Left colon (tissue), 2 donors: ENCODE measurements around the gene OSM. TPM values are rescaled to one million over a fixed set of nuclear protein-coding genes. Genes with fewer than 3 reads are reported as not detected.

Experiments used
- ATAC-seq: fragments of 200-7000 bp; cut with Tn5 transposase; one replicate; pipeline ENCODE4 v1.9.1; 2020; ENCODE audit warnings: mild to moderate bottlenecking, moderate library complexity
- DNase-seq, 2 donors: peaks; one replicate each; pipeline ENCODE4 v3.0.0-alpha.2; 2020
- intact Hi-C, 2 donors: fragments of 100-400 bp; cut with DNase I in 1 of 2; cut with micrococcal nuclease in 1 of 2; formaldehyde crosslinking; loops; one replicate each; pipeline versions ENCODE4 v1.11.2 to v1.14.0; 2022; cut with DNase I, micrococcal nuclease
- long read RNA-seq: library from polyadenylated mRNA; unstranded; transcript quantifications from one replicate; pipeline ENCODE4 v2.0.0, GENCODE V29; 2021
- total RNA-seq, 2 donors: library from RNA; stranded (reverse); fragmentation: NEBNext Ultra II Directional; extraction: Animal tissue kit (Norgen Biotek cat#: 25700); gene quantifications; one replicate each; pipeline ENCODE4 v1.2.1, GENCODE V29; 2021
- donor health status: DM: no; HTN: no; CAD: no.
- donor health status: DM: yes; HTN: yes; CAD: no.

The OSM gene
- total RNA-seq: under 1 TPM in 1 of 2 donors, not detected in 1; 0.20 TPM
- long read RNA-seq: 0 reads

DNA sequence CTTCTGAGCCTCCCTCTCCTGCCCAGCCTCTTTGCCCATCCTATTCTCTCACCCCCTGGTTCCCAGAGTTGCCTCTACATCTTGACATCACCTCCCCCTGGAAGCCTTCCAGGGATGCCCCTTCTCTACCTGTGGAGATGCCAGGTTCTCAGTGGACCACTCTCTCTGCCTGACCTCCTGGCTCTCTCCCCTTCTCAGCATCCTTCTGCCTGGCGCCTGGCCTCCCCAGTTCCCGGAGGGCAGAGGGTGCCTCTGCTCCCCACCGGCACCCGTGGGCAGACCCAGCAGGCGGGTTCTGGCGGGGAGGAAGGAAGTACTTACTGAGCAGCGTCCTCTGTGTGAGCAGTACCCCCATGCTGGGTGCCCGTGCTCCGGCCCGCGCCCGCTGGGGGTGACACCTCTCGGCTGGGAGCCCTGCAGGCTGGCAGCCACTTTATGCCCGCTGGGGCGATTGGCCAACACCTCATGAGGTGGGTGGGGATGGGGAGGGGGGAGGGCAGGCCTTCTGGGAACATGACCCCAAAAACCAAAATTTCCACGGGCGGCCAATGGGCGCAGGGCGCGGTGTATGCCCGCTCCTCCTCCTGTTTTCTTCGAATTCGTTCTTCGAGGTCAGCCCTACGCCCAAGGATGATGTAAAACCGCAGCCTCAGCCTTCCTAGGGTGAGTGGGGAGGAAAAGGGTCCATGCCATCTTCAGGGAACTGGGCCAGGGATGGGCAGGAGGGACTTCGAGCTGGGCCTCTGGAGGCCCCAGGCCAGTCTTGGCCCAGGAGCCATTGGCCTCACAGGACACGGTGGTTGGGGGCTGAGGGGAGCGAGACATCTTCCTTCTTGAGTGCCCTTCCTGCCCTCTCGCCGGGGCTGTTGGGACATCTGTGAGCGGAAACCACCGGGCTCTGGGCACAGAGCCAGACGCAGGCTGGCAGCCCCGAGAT, at the start of gene OSM:
TSS of gene OSM (minus strand) at position 407 of the 937 bp plus-strand sequence. CDS start at position 355, 52 bp downstream.
- DNase-seq (peak; percentile 62 to 70), ATAC-seq (peak; percentile 19)
- intact Hi-C loops: no loop called here

DNA sequence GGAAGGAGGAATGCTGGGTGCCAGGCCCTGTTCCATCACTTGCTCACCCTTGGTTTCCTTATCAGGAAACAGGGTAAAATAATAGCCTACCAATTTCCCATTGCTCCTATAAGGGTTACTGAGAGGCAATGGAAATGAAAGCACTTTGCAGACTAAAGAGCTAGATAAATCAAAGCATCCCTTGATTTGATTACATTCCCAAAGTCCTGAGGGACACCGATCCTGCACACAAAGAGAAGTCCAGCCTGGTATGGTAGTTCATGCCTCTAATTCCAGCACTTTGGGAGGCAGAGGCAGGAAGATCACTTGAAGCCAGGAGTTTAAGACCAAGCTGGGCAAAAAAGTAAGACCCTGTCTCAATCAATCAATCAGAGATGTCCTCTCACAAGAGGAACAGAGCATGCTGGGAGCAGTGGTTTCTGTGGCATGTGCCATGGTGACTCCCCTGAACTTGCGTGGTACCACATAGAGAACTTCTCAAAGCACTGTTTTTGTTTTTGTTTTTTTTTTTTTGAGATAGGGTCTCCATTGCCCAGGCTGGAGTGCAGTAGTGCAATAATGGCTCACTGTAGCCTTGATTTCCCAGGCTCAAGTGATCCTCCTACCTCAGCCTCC, 49.4 kb upstream of the OSM start:
- intact Hi-C loops: no loop called here
- no peak for ATAC-seq
- no peak for DNase-seq

DNA sequence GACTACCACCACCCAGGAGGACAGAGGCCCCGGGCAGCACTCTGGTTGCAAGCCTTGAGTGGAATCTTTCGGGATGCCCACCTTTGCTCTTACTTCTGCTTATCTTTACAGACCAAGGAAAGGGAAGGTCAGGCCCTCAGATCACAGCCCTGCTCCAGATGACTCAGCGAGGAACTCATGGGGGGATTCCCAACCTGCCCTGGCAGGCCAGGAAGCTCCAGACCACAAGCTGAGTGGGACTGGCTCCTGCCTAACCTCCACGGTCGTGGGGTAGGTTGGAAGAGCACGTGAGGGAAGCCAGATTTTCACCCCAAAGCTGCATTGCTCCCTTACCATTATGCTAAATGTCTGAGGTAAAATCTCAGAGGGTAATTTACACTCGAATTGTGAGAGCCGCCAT, 48.3 kb upstream of the OSM start:
- intact Hi-C loops: no loop called here
- DNase-seq (no peak), ATAC-seq (no peak)

DNA sequence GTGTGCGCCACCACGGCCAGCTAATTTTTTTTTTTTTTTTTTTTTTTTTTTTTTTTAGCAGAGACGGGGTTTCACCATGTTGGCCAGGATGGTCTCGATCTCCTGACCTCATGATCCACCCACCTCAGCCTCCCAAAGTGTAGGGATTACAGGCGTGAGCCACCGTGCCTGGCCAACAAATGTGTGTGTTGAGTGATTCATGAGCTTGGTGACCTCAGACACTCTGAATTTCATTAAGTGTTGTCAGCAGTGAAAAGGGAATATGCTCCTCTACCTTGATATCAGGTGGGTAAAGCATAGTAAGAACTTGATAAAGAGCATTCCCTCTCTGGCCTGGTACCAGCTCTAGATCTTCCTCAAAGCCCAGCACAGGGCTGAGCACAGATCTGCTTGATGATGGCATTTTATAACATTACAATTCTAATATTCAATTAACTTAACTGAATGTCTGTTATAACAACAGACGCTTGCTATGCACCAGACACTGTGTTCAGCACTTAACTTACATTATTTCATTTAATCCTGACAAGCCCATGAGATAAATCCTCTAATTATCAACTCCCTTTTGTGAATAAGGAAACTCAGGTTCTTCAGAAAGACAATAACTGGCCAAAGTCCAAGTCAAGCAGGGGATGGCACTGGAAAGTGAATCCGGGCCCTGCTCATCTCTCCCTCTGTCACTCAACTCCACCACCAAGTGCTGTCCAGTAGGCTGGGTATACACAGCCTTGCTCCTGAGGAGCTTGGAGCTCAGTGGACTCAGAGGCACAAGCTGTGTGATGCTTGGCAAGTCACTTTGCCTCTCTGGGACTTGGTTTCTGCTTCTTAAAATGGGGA, 47.1 kb upstream of the OSM start:
- no peak for DNase-seq
- ATAC-seq: peak; percentile 28
- intact Hi-C loops: no loop called here

DNA sequence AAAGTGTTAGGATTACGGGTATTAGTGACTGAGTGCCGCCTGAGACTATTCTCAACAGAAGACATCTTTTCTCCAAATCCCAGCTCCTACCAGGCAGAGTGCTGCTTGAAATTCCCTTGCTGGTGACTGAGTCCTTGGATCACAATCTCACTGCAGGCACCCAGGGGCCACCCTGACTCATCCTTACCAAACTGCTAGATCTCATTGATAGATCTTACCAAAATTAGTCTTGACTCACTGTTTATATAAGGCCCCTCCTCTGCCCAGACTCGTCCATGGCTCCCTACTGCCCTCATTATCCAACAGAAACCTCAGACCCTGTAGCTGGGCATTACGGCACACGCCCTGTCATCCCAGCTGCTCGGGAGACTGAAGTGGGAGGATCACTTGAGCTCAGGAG, 45.4 kb upstream of the OSM start:
- DNase-seq (no peak), ATAC-seq (peak; percentile 10)
- intact Hi-C loops: no loop called here

DNA sequence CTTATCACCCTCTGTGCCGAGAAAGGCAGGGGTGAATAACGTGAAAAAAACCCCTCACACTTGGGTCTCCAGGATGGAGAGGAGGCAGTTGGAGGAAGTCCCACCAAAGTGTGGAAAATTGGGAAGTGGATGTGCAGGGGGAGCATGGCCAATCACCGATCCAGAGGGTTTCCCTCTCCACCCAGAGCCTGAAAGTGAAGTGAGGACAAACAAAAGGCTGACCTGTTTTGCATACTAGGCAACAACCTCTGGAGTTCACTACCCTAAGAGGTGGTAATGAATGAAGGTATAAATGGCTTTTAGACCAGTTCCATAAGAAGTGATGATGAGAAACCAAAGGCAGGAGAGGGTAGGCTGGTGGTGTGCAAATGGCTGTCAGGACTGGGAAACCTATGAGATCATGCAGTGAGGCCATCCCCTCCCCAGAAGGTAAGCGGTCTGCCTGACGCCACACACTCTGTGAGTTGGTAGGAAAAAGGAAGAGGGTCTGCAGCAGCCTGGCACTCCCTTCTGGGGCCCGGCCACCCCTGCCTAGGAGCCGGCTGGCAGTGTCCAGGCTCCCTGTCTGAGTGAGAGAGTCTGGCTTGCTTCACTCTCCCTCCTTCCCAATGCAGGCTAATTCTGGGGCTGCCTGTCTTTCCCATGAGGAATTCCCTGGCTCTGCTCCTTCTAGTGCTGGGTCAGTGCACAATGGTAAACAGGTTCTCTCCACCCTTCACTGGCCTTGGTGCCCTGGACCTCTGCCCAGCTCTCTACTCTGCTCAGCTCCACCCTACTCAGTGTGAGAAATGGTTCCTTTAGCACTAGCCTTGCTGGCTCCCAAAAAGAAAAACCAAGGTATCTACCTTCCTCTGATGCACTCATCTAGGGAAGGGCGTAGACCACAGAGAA, 44.5 kb upstream of the OSM start:
- intact Hi-C loops: no loop called here
- DNase-seq (peak; percentile 81 to 82), ATAC-seq (peak; percentile 83)

DNA sequence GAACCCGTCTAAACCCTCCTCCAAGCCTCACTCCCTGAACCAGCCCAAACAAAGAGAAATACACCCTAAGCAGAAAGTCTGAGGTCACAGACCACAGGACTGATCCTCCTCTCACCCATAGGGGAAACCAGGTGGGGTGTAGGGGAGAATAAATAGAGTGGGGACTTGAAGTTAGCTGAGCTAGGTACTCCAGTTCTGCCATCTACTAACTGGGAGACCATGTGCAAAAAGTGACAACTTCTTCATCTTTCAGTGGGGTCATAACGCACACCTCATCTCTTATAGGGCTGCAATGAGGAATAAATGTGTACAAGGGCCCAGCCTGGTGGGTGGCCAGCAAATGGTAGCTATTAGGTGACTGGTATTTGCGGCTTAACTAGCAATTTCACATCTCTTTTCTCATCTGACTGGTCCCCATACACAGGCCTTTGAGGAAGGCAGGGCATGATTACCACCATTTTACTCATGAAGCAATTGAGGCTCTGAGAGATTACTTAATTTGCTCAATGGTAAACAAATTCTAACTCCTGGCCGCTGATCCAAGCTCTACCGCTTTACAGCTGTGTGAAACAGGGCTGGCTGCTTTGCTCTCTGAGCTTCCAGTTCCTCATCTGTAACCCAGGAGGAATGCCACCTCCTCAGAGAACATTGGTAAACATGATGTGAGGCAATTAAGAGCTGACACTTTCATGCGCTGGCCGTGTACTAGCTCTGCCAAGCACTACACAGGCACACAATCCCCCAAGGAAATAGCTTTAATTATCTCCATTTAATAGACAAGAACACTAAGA, 43.5 kb upstream of the OSM start:
- DNase-seq (peak; percentile 64 to 80), ATAC-seq (peak; percentile 71)
- intact Hi-C loops: no loop called here

DNA sequence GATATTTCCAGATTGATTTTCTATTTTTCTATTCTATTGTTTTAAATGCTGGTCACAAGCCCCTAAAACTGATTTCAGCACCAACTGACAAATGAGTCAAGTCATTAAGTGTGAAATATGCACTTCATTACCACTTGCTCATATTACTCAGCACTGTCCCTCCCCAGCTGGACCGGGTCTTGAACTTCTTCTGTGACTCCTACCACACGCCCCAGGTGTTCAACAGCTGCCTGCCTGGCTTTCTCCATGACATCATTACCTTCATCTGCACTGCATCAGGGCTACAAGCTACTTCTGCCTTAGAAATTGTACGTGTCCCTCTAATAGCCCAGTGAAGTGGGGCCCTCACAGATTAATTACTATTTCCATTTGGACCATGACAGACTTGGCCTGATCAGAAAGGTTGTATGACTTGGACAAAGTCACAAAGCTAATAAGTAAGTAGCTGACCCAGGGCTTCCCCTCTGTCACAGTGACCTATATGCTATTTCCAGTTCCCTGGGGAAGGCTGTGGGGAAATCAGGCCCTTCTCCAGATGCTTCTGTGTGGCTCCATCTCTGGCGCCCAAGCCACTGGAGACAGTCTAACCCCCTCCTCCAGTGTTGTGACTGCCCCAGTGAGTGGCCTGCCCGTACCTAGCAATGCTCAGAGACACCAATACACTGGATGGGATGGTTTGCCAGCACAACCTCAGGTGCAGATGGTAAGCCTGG, 42.0 kb upstream of the OSM start:
- intact Hi-C loops: no loop called here
- ATAC-seq (no peak), DNase-seq (peak in 1 of 2 donors; percentile 52)

DNA sequence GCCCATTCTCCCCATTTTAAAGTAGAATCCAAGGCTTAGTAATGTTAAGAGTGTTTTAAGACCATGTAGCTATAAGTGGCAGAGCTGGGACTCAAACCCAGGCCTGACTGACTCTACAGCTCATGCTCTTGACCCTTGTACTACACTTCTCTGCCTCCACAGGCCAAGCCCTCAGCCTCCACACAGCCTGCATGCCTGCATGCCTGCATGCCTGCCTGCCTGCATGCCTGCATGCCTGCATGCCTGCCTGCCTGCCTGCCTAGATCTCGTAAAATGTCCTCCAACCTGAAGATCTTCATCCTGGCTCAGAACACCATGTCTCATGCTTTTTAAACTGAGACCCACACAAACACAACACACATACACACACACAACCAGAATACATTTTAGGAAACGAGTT, 41.4 kb upstream of the OSM start:
- ATAC-seq: no peak
- no peak for DNase-seq
- intact Hi-C loops: no loop called here

DNA sequence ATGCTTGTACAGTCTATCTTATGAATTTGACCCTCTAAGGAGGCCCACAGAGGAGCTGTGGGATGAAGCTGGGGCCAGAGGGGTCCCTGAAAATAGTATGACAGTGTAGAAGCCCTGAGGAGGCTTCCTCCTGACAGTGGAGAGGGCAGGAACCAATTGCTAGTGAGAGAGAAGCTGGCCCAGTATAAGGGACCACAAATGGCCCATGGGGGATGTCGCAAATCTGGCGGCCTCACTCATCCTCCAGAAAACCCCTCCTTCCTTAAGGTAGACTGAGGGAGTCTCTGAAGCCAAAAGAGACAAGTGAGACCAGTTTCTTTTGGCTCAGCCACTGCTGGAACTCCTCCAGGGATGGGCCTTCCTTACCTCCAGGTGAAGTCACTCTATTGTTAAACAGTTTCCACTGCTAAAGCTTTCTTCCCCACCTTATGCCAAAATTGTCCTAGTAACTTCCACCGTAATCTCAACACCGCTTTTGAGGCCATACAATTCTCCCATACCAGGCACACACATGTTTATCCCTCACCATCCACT, 40.5 kb upstream of the OSM start:
- intact Hi-C loops: no loop called here
- no peak for DNase-seq
- ATAC-seq: no peak

DNA sequence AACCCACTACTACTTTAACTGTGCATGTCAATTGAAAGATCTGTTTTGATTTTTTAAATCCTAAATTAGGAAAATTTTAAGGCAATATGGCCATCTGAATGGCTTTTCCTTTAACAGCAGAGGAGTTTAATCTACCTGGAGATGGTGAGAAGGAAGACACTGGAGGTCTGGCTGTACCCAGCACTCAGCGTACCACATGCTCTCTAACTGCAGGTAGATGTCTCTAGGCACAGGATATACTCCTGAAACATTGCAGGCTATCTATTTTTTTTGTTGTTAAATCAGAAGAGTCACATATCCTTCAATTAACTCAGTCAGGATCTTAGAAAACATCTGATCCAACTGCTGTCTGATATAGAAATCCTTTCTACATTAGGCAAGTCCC, 40.0 kb upstream of the OSM start:
- intact Hi-C loops: no loop called here
- ATAC-seq: no peak
- DNase-seq: no peak

DNA sequence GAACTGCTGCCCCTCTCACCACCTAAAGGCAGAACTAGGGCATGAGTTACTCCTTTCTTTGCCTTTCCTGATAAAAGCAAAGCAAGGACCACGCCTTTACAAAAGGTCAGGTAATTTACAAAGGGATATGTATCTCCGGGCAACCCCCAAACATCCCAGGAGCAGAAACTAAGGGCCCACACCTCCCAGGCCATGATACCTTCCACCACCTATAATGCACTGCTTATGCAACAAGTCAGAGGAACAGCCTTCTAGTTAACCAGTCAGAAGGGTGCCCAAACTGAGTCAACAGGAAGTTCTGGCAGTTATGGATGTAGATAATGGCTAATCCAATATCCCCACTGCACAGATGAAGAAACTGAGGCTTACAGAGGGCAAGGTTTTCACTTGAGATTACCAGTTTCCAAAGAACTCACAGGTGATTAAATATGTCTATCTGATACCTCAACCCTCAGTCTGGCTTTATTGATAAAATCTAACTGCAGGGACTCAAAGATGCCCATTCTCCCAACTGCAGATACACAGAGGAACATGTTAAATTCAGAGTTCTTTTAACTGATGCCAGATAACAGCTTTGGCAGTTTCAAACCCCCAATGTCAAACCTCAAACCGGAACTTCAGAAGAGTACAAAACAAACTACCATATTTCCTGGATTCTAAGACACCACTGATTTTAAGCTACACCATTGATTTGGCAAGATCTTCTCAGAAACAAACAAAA, 39.4 kb upstream of the OSM start:
- peak; percentile 30 for ATAC-seq
- DNase-seq: no peak
- intact Hi-C loops: no loop called here

DNA sequence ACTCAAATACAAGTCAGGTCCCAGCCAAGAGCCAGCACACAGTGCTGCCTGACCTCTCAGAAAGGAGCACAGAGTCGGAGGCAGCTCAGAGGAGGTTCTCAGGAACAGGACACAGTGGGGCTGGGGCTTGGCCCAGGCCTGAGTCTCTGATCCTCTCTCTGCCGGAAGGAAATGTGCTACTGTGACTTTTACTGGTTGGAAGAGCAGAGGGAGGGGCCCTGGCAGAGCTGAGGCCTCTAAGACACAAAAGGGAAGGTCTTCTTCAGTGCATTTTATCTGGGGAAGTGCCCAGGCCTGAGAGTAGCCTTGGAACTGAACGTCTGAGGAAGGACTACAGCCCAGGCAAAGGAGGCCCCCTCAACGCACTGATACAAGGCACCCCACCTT, 38.9 kb upstream of the OSM start:
- ATAC-seq (peak; percentile 64), DNase-seq (peak; percentile 69 to 74)
- intact Hi-C loops: no loop called here

DNA sequence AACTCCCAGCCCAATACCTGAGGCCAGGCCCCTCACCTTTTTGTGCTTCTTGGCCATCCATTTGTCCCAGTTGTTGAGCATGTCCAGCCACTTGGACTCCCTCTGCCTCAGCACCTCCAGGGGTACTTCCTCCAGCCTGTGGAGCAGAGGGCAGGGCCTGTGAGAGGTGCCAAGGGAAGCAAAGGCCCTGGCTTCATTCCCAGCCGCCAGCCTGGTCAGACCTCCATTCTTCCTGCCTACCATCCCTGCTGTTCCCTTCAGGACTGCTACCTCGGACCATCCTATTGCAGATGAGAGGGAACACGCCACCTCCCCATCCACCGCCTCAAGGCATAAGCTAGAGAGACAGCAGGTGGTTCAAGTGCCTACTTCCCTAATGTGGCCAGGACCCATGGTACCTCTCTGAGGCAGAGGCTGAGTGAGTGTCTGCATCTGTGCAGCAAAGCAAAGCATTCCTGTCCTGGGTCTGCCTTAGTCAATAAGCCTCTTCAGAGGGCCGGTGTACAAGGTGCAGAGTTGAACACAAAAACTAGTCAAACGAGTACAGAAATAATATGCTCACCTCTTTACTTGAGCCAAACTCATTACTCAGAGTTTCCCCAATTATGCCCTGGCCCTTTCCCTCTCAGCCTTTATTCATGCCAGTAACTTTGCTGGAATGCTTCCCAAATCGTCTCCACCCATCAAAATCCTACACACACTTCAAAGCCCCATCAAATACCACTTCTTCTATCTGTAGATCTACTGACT, 38.0 kb upstream of the OSM start:
- ATAC-seq: peak; percentile 44
- DNase-seq: peak; percentile 60 to 65
- intact Hi-C loops: no loop called here

DNA sequence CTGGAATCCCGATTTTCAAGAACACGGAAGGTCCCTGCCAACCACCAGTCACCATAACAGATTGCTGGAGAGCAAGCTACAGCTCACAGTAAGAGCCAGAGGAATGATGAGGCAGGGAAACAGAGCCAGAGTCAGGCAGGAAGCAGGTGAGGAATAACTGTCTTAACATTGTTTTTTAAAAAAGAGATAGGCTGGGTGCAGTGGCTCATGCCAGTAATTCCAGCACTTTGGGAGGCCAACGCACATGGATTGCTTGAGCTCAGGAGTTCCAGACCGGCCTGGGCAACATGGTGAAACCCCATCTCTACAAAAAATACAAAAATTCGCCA, 36.1 kb upstream of the OSM start:
- DNase-seq: no peak
- intact Hi-C loops: no loop called here
- ATAC-seq: no peak
